GM21528 (cell line): ENCODE data around the gene CYP46A1.
"Not testable (repeated sequence)": the region's sequence is repeated elsewhere in the genome, so short reads cannot be mapped to it uniquely, and the experiment has no call there.

Experiments
- ATAC-seq: cut with Tn5 transposase; IDR thresholded peaks from one replicate; pipeline ENCODE4 v1.9.1; 2021; ENCODE audit warnings: mild to moderate bottlenecking, moderate library complexity; ENCODE audit not compliant: unreplicated experiment, low FRiP score

Gene CYP46A1

GRCh38 chr14:99683619-99684409 is at the start of gene CYP46A1:
Gene CYP46A1 (plus strand): TSS chr14:99684298. CDS start chr14:99684418, 120 bp downstream.
- peak; percentile 93 for ATAC-seq

GRCh38 chr14:99634443-99634842 is 49.7 kb upstream of the CYP46A1 start:
- no peak for ATAC-seq

GRCh38 chr14:99635116-99635515 is 49.0 kb upstream of the CYP46A1 start:
- ATAC-seq = no peak

DNA sequence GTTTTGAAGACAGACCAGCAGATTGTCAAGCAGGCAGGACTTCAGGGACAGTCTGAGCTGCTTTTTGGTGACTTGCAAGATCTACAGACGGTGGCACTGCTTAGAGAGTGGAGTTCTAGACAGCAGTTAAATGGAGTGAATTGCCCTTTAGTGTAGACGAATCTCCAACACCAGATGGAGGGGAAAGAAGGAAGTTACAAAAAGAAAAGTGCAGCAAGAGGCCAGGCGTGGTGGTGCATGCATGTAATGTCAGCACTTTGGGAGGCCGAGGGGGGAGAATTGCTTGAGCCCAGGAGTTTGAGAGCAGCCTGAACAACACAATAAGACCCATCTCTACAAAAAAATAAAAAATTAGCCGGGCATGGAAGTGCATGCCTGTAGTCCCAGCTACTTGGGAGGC is 47.6 kb upstream of the CYP46A1 start:
- ATAC-seq = no peak

GRCh38 chr14:99637624-99638023 is 46.5 kb upstream of the CYP46A1 start:
- no peak for ATAC-seq

GRCh38 chr14:99642771-99643170 is 41.3 kb upstream of the CYP46A1 start:
- ATAC-seq = not testable (repeated sequence)

DNA sequence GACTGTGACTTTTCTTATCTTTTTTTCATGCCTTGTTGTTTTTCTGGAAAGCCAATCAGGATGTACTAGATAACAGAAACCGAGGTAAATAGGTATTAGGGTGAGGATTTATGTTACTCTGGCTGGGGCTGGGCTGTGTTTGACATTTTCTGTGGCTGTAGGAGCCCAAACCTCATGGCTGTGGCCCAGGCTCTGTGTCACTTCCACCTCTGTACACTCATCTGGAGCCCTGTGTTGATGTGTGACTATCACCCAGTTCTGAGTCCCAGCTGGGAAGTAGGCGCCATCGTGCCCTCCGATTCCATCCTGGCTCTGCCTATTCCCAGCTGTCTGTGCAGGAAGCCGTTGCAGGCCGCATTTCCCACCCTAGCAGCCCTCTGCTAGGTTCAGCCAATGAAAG is 40.8 kb upstream of the CYP46A1 start:
- ATAC-seq = no peak

- ATAC-seq = no peak
Observed at GRCh38 chr14:99644035-99644587, 40.0 kb upstream of the CYP46A1 start.

- ATAC-seq = no peak
Observed at GRCh38 chr14:99644723-99645544, 39.2 kb upstream of the CYP46A1 start, which contains the start of gene HHIPL1. Gene HHIPL1 (plus strand): TSS chr14:99645129. CDS start chr14:99645208, 79 bp downstream.

- ATAC-seq = no peak
Observed at GRCh38 chr14:99645545-99646505, 38.3 kb upstream of the CYP46A1 start.

GRCh38 chr14:99647411-99647810 is 36.7 kb upstream of the CYP46A1 start:
- ATAC-seq = no peak

DNA sequence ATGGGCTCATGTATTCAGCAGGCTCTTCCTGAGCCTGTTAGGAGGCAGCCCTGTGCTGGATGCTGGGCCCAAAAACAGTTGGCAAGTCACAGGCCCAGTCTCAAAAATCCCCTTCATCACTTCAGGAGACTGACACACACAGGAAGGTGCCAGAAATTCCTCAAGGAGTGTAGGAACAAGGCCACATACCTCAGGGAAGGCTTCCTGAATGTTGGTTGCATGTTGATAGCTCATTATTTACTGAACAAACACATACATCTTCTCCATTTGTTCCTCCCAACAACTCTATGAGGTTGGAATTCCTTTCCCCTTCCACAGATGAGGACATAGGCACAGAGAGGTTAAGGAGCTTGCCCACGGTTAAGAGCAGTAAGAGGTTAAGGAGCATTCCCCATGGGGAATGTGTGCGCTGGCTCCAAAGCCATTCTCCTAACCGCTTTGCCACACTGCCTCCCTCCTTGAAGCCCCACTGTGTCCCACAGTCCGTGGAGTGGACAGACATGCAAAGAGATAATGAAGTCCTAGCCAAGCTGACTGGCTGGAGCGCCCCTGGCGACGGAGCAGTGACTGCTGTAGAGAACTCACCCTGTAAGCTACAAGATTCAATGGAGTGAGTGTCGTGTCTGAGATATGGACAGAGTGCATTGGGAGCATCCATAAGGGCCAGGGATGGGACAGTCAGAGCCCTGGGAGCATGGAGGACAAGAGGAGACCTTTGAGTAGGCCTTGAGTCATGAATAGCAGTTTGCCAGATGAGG is 35.9 kb upstream of the CYP46A1 start:
- no peak for ATAC-seq

DNA sequence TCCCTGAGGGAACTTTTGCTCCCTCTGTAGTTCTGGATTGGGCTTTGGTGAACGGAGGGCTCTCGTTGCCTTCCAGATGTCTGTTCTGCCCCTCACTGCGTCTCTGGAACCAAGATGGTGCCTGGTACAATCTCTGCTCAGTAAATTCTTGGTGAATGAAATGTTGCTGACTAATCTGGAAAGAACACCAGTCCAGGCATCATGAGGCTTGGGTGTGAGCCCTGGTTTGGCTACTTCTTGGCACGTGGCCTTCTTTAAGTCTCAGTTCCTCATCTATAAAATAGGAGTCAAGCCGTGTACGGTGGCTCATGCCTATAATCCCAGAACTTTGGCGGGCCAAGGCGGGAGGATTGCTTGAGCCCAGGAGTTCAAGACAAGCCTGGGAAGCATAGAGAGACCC is 34.9 kb upstream of the CYP46A1 start:
- no peak for ATAC-seq

- ATAC-seq = no peak
Observed at GRCh38 chr14:99649643-99650042, 34.5 kb upstream of the CYP46A1 start.

- no peak for ATAC-seq
Observed at GRCh38 chr14:99650189-99650588, 33.9 kb upstream of the CYP46A1 start.

GRCh38 chr14:99651953-99652746 is 31.9 kb upstream of the CYP46A1 start:
- ATAC-seq = no peak

- ATAC-seq = no peak
Observed at GRCh38 chr14:99654235-99654985, 29.7 kb upstream of the CYP46A1 start.

- no peak for ATAC-seq
Observed at GRCh38 chr14:99655521-99655920, 28.6 kb upstream of the CYP46A1 start.
